H54 (cell line): ENCODE measurements around the gene SLC18A2.

ENCODE experiments used
- DNase-seq: peaks from one replicate; pipeline ENCODE4 v3.0.0; 2011; ENCODE audit warnings: low spot score, mixed read lengths; ENCODE audit not compliant: insufficient read length
- FAIRE-seq: peaks from 3 replicates; lab custom pipeline; 2011; peaks lifted over from hg19 to GRCh38; lab: Jason Lieb, UNC
- POLR2A ChIP-seq: IDR thresholded peaks from 2 replicates; pipeline ENCODE4 v1.6.1; 2011; ENCODE audit warnings: low read depth, mild to moderate bottlenecking, low read length

SLC18A2 gene

GRCh38 chr10:117248750-117249465, 8.0 kb downstream of the SLC18A2 start:
- no peak for FAIRE-seq
- no peak for DNase-seq
- TF ChIP-seq POLR2A = no peak

- FAIRE-seq (no peak), DNase-seq (no peak)
- TF ChIP-seq POLR2A = no peak
Measured at GRCh38 chr10:117249493-117250093, 8.7 kb downstream of the SLC18A2 start.

- DNase-seq (no peak), FAIRE-seq (no peak)
- TF ChIP-seq POLR2A = no peak
Measured at GRCh38 chr10:117250411-117250810, 9.5 kb downstream of the SLC18A2 start.

GRCh38 chr10:117253908-117254307, 13.0 kb downstream of the SLC18A2 start:
- TF ChIP-seq POLR2A = no peak
- DNase-seq = no peak
- no peak for FAIRE-seq

- FAIRE-seq (no peak), DNase-seq (no peak)
- no peak for TF ChIP-seq POLR2A
Measured at GRCh38 chr10:117254338-117254737, 13.4 kb downstream of the SLC18A2 start.

GRCh38 chr10:117254774-117255735, 14.1 kb downstream of the SLC18A2 start:
- TF ChIP-seq POLR2A = no peak
- FAIRE-seq (no peak), DNase-seq (no peak)

- DNase-seq = no peak
- TF ChIP-seq POLR2A = no peak
Measured at GRCh38 chr10:117255835-117256460, 15.0 kb downstream of the SLC18A2 start.

GRCh38 chr10:117256910-117257309, 16.0 kb downstream of the SLC18A2 start:
- no peak for TF ChIP-seq POLR2A
- FAIRE-seq = no peak
- no peak for DNase-seq

More at GRCh38 chr10:117255835-117256460, 15.0 kb downstream of the SLC18A2 start:
- no peak for FAIRE-seq

- FAIRE-seq (no peak), DNase-seq (no peak)
- no peak for TF ChIP-seq POLR2A
Measured at GRCh38 chr10:117257721-117258120, 16.8 kb downstream of the SLC18A2 start.

GRCh38 chr10:117259279-117259678, 18.4 kb downstream of the SLC18A2 start:
- TF ChIP-seq POLR2A = no peak
- DNase-seq (no peak), FAIRE-seq (no peak)

- no peak for DNase-seq
- no peak for TF ChIP-seq POLR2A
- FAIRE-seq = no peak
Measured at GRCh38 chr10:117260084-117260483, 19.2 kb downstream of the SLC18A2 start.

- no peak for DNase-seq
- no peak for FAIRE-seq
- TF ChIP-seq POLR2A = no peak
Measured at GRCh38 chr10:117261501-117261900, 20.6 kb downstream of the SLC18A2 start.

- DNase-seq = no peak
- FAIRE-seq = no peak
- TF ChIP-seq POLR2A = no peak
Measured at GRCh38 chr10:117262291-117262902, 21.5 kb downstream of the SLC18A2 start.
